SK-N-SH (cell line): ENCODE results near the gene TIGD3. TPM values are rescaled to one million over a fixed set of nuclear protein-coding genes. Genes with fewer than 3 reads are reported as not detected.

ENCODE experiments used
- CTCF ChIA-PET: fragments of 300-600, 350-600 bp; formaldehyde crosslinking; extraction: SDS; loops from one replicate; lab custom pipeline; 2021; lab: Yijun Ruan, JAX
- POLR2A ChIA-PET: fragments of 350-600 bp; sonication (Branson Sonifier 250); formaldehyde crosslinking; extraction: SDS; loops from one replicate; lab custom pipeline; 2020; ENCODE audit warnings: antibody characterized with exemption, inconsistent platforms; lab: Yijun Ruan, JAX
- DNase-seq: peaks from one replicate; pipeline ENCODE4 v3.0.0; 2012
- H2AFZ ChIP-seq: fragments of 200-600 bp; sonication (generic); 2 replicates; pipeline ENCODE4 v1.8.1; 2016; ENCODE audit warnings: antibody characterized with exemption, mild to moderate bottlenecking, low read depth
- H3F3A ChIP-seq: fragments of 200-600 bp; sonication (generic); replicated peaks from 2 replicates; pipeline ENCODE3; 2016; ENCODE audit warnings: antibody characterized with exemption, mild to moderate bottlenecking; ENCODE audit not compliant: insufficient read depth
- H3K27ac ChIP-seq, 2 experiments: fragments of 200-500 bp in 1 of 2; fragments of 200-600 bp in 1 of 2; sonication (Bioruptor generic) in 1 of 2; sonication (generic), shearing (Covaris generic) in 1 of 2; 2 replicates each; pipeline versions ENCODE4 v1.5.1 to v1.6.1; 2014 to 2016; ENCODE audit warnings: low read depth in 2 of 2, inconsistent platforms in 1 of 2, low read length in 1 of 2, mild to moderate bottlenecking in 1 of 2, mixed read lengths in 1 of 2
- H3K27me3 ChIP-seq: fragments of 200-600 bp; sonication (generic), shearing (Covaris generic); 2 replicates; pipeline ENCODE4 v1.6.1; 2016; ENCODE audit warnings: mixed run types; ENCODE audit not compliant: insufficient read depth
- H3K36me3 ChIP-seq, 2 experiments: fragments of 200-500 bp in 1 of 2; fragments of 200-600 bp in 1 of 2; sonication (Bioruptor generic) in 1 of 2; sonication (generic) in 1 of 2; replicated peaks in 1 of 2; 2 replicates each; pipeline versions ENCODE3 to v1.5.1; 2014 to 2016; ENCODE audit warnings: low read length in 1 of 2, mild to moderate bottlenecking in 1 of 2; ENCODE audit not compliant: insufficient read depth in 2 of 2, control insufficient read depth in 1 of 2
- H3K4me1 ChIP-seq, 2 experiments: fragments of 200-500 bp in 1 of 2; fragments of 200-600 bp in 1 of 2; sonication (Bioruptor generic) in 1 of 2; sonication (generic), shearing (Covaris generic) in 1 of 2; 2 replicates each; pipeline versions ENCODE4 v1.5.1 to v1.6.1; 2014 to 2016; ENCODE audit warnings: low read depth in 1 of 2, low read length in 1 of 2, mixed run types in 1 of 2; ENCODE audit not compliant: insufficient read depth in 2 of 2, control insufficient read depth in 1 of 2
- H3K4me2 ChIP-seq: fragments of 200-600 bp; sonication (generic), shearing (Covaris generic); 2 replicates; pipeline ENCODE4 v1.6.1; 2017; ENCODE audit warnings: mixed run types
- H3K4me3 ChIP-seq, 2 experiments: fragments of 200-500 bp in 1 of 2; fragments of 200-600 bp in 1 of 2; sonication (Bioruptor generic) in 1 of 2; sonication (generic), shearing (Covaris generic) in 1 of 2; 2 replicates each; pipeline versions ENCODE4 v1.5.1 to v1.8.1; 2014 to 2016; ENCODE audit warnings: low read depth in 2 of 2, inconsistent platforms in 1 of 2, low read length in 1 of 2, mild to moderate bottlenecking in 1 of 2, mixed read lengths in 1 of 2, moderate library complexity in 1 of 2
- H3K79me2 ChIP-seq: fragments of 200-600 bp; sonication (generic); 2 replicates; pipeline ENCODE4 v1.8.1; 2017; ENCODE audit warnings: mild to moderate bottlenecking; ENCODE audit not compliant: insufficient read depth
- H3K9ac ChIP-seq: fragments of 200-600 bp; sonication (generic); 2 replicates; pipeline ENCODE4 v1.6.1; 2017; ENCODE audit warnings: mixed run types
- H3K9me2 ChIP-seq: fragments of 200-600 bp; sonication (generic); 2 replicates; pipeline ENCODE4 v1.6.1; 2017; ENCODE audit warnings: mixed run types
- H3K9me3 ChIP-seq: fragments of 200-600 bp; sonication (generic); 2 replicates; pipeline ENCODE4 v1.6.1; 2017; ENCODE audit warnings: mixed run types, mild to moderate bottlenecking, moderate library complexity
- H4K20me1 ChIP-seq: fragments of 200-600 bp; sonication (generic); 2 replicates; pipeline ENCODE4 v1.6.1; 2017; ENCODE audit warnings: mild to moderate bottlenecking, mixed run types; ENCODE audit not compliant: insufficient read depth
- CHD2 ChIP-seq: fragments of 150-350 bp; IDR thresholded peaks from 2 replicates; pipeline ENCODE4 v1.6.1; 2018; ENCODE audit warnings: low read length; ENCODE audit not compliant: partially characterized antibody
- ELF1 ChIP-seq: IDR thresholded peaks from 2 replicates; pipeline ENCODE4 v1.4.0; 2012
- EP300 ChIP-seq, 2 experiments: IDR thresholded peaks; 2 replicates each; pipeline versions ENCODE4 v1.4.0 to v1.6.1; 2012; ENCODE audit warnings: borderline replicate concordance in 1 of 2, low read depth in 1 of 2, low read length in 1 of 2
- EZH2phosphoT487 ChIP-seq: fragments of 200-600 bp; sonication (generic); IDR thresholded peaks from 2 replicates; pipeline ENCODE4 v1.6.1; 2017; ENCODE audit warnings: low read depth, mixed run types, mild to moderate bottlenecking, antibody characterized with exemption, moderate library complexity, borderline replicate concordance
- FOXJ3 ChIP-seq: sonication (generic); formaldehyde crosslinking; IDR thresholded peaks from 2 replicates; pipeline ENCODE4 v1.5.1; 2020; ENCODE audit warnings: mild to moderate bottlenecking, missing genetic modification reagents
- GABPA ChIP-seq: IDR thresholded peaks from 2 replicates; pipeline ENCODE4 v1.4.0; 2012; ENCODE audit warnings: low read depth, mild to moderate bottlenecking
- GATA2 ChIP-seq: sonication (generic); formaldehyde crosslinking; IDR thresholded peaks from 2 replicates; pipeline ENCODE4 v1.5.0; 2020; ENCODE audit warnings: mild to moderate bottlenecking, missing genetic modification reagents
- JUND ChIP-seq: IDR thresholded peaks from 2 replicates; pipeline ENCODE4 v1.4.0; 2012
- MEF2A ChIP-seq: IDR thresholded peaks from 2 replicates; pipeline ENCODE4 v1.4.0; 2012; ENCODE audit warnings: low read depth, borderline replicate concordance
- PBX3 ChIP-seq: IDR thresholded peaks from 2 replicates; pipeline ENCODE4; 2012
- RAD21 ChIP-seq: IDR thresholded peaks from 2 replicates; pipeline ENCODE4 v1.6.1; 2012; ENCODE audit warnings: mild to moderate bottlenecking, low read length
- RCOR1 ChIP-seq: fragments of 150-350 bp; IDR thresholded peaks from 2 replicates; pipeline ENCODE4 v1.6.1; 2017; ENCODE audit warnings: antibody characterized with exemption, low read length
- RFX5 ChIP-seq: IDR thresholded peaks from 2 replicates; pipeline ENCODE4 v1.6.1; 2012; ENCODE audit warnings: mild to moderate bottlenecking, improper control_type of control experiment, low read length
- RXRA ChIP-seq: IDR thresholded peaks from 2 replicates; pipeline ENCODE4 v1.4.0; 2012; ENCODE audit warnings: low read depth, mild to moderate bottlenecking, borderline replicate concordance
- SIN3A ChIP-seq: IDR thresholded peaks from 2 replicates; pipeline ENCODE4 v1.6.1; 2012; ENCODE audit warnings: low read depth, mild to moderate bottlenecking, low read length, moderate library complexity, borderline replicate concordance
- SMC3 ChIP-seq: IDR thresholded peaks from 2 replicates; pipeline ENCODE4 v1.6.1; 2012; ENCODE audit warnings: low read depth, low read length, improper control_type of control experiment
- YY1 ChIP-seq: IDR thresholded peaks from 2 replicates; pipeline ENCODE4 v1.4.0; 2012; ENCODE audit warnings: low read depth, mild to moderate bottlenecking
- ZBTB33 ChIP-seq: IDR thresholded peaks from 2 replicates; pipeline ENCODE4 v1.4.0; 2012; ENCODE audit warnings: low read depth, borderline replicate concordance
- WGBS: methylation state at CpG from one replicate; pipeline ENCODE4 v1.1.6; 2017; ENCODE audit warnings: low lambda C conversion rate; 5-methylcytosine and 5-hydroxymethylcytosine counted together
- polyA plus RNA-seq, 3 experiments: library from polyadenylated mRNA; depleted of rRNA; stranded (reverse); fragments of >200 nt; gene quantifications; 2 replicates each; pipeline ENCODE4 v1.2.3, GENCODE V29; 2012
- TF ChIP-seq, protein P1 (sequence below): fragments of 150-350 bp; IDR thresholded peaks from 2 replicates; pipeline ENCODE4 v1.6.1; 2016; ENCODE audit warnings: mild to moderate bottlenecking, low read depth, low read length
- TF ChIP-seq, protein P2 (sequence below): fragments of 200-600 bp; sonication (generic); IDR thresholded peaks from 2 replicates; pipeline ENCODE4 v1.6.1; 2017; ENCODE audit warnings: antibody characterized with exemption, mild to moderate bottlenecking, moderate library complexity

TIGD3 gene
- polyA plus RNA-seq, 1 of the 3 experiments (the other 2 are of a cell fraction): 0.41 TPM

GRCh38 chr11:65362966-65363365, 8.4 kb downstream of the TIGD3 start:
- no peak overlapping the region for H3K27ac ChIP-seq
- no peaks in the 10 kb centered on the region for H3K9me3 ChIP-seq
- H3K9ac ChIP-seq: no peak overlapping the region
- H4K20me1 ChIP-seq: no peaks in the 10 kb centered on the region
- no peak for DNase-seq
- H3K27me3 ChIP-seq: no peaks in the 10 kb centered on the region
- H3K9me2 ChIP-seq: no peaks in the 10 kb centered on the region
- ChIA-PET CTCF (interaction anchor here (1.0 to 3.0 kb wide), 4 partner anchors 54 to 177 kb away, joined by 3 to 9 read pairs (median 4); no protein-coding TSS in a partner anchor), POLR2A (interaction anchor here (1.2 kb wide), 1 partner anchor 146 kb away, joined by 3 read pairs; no protein-coding TSS in a partner anchor)
- no peak overlapping the region for H3K4me2 ChIP-seq
- H2AFZ ChIP-seq: no peak overlapping the region
- peaks cover 11% of the 10 kb centered on the region for H3K79me2 ChIP-seq
- H3K36me3 ChIP-seq: no peaks in the 10 kb centered on the region
- TF ChIP-seq GATA2 (CRISPR knock-in tag) (no peak), YY1 (no peak), SMC3 (no peak), SIN3A (no peak), RAD21 (no peak), RXRA (no peak)
- no peak overlapping the region for H3K4me3 ChIP-seq
- H3K4me1 ChIP-seq: peaks cover 0 to under 1% of the 10 kb centered on the region in 2 experiments; a peak in 1 of 4 replicates
- whole genome bisulfite sequencing: 90% methylated on average over 6 of the region's 6 CpGs
- peaks cover 5% of the 10 kb centered on the region for H3F3A ChIP-seq

GRCh38 chr11:65363770-65364169, 9.2 kb downstream of the TIGD3 start:
- no peaks in the 10 kb centered on the region for H3K27me3 ChIP-seq
- peaks cover 11% of the 10 kb centered on the region for H3K79me2 ChIP-seq
- no peak overlapping the region for H2AFZ ChIP-seq
- H3K4me2 ChIP-seq: no peak overlapping the region
- H3K27ac ChIP-seq: no peak overlapping the region
- H3K4me1 ChIP-seq: no peaks in the 10 kb centered on the region; a peak in 1 of 4 replicates
- H3K36me3 ChIP-seq: no peaks in the 10 kb centered on the region
- peaks cover 5% of the 10 kb centered on the region for H3F3A ChIP-seq
- no peaks in the 10 kb centered on the region for H4K20me1 ChIP-seq
- WGBS: 80% methylated on average over 3 of the region's 3 CpGs
- H3K9me2 ChIP-seq: no peaks in the 10 kb centered on the region
- H3K4me3 ChIP-seq: no peak overlapping the region
- no peaks in the 10 kb centered on the region for H3K9me3 ChIP-seq
- no peak overlapping the region for H3K9ac ChIP-seq
- POLR2A ChIA-PET: interaction anchor here (1.2 kb wide), 1 partner anchor 145 kb away, joined by 3 read pairs; no protein-coding TSS in a partner anchor
- CTCF ChIA-PET: interaction anchor here (1.7 to 3.0 kb wide), 2 partner anchors 147 to 177 kb away, joined by 4 to 9 read pairs; no protein-coding TSS in a partner anchor
- DNase-seq: no peak
- no peak for TF ChIP-seq RXRA
- TF ChIP-seq PBX3: no peak
- TF ChIP-seq JUND: no peak
- no peak for TF ChIP-seq FOXJ3 (CRISPR knock-in tag)
- TF ChIP-seq, protein P1, sequence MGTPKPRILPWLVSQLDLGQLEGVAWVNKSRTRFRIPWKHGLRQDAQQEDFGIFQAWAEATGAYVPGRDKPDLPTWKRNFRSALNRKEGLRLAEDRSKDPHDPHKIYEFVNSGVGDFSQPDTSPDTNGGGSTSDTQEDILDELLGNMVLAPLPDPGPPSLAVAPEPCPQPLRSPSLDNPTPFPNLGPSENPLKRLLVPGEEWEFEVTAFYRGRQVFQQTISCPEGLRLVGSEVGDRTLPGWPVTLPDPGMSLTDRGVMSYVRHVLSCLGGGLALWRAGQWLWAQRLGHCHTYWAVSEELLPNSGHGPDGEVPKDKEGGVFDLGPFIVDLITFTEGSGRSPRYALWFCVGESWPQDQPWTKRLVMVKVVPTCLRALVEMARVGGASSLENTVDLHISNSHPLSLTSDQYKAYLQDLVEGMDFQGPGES: no peak
- TF ChIP-seq ZBTB33: no peak
- TF ChIP-seq CHD2: no peak
- TF ChIP-seq EZH2phosphoT487: no peak
- TF ChIP-seq EP300 (IDR thresholded peaks at IDR 0.05; ENCODE audit: borderline replicate concordance in 1 of 2, low read depth in 1 of 2, low read length in 1 of 2): no peak
- TF ChIP-seq YY1: no peak
- TF ChIP-seq MEF2A: no peak
- no peak for TF ChIP-seq RFX5
- no peak for TF ChIP-seq GABPA
- TF ChIP-seq RCOR1: no peak
- TF ChIP-seq ELF1: no peak
- TF ChIP-seq, protein P2, sequence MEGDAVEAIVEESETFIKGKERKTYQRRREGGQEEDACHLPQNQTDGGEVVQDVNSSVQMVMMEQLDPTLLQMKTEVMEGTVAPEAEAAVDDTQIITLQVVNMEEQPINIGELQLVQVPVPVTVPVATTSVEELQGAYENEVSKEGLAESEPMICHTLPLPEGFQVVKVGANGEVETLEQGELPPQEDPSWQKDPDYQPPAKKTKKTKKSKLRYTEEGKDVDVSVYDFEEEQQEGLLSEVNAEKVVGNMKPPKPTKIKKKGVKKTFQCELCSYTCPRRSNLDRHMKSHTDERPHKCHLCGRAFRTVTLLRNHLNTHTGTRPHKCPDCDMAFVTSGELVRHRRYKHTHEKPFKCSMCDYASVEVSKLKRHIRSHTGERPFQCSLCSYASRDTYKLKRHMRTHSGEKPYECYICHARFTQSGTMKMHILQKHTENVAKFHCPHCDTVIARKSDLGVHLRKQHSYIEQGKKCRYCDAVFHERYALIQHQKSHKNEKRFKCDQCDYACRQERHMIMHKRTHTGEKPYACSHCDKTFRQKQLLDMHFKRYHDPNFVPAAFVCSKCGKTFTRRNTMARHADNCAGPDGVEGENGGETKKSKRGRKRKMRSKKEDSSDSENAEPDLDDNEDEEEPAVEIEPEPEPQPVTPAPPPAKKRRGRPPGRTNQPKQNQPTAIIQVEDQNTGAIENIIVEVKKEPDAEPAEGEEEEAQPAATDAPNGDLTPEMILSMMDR: no peak
- TF ChIP-seq GATA2 (CRISPR knock-in tag): no peak
